Measurements from ENCODE around the gene BIN2.

- TF ChIP-seq HDAC6 (IDR thresholded peaks at IDR 0.05; ENCODE audit: unreplicated experiment): no peak
- TF ChIP-seq, protein P1, sequence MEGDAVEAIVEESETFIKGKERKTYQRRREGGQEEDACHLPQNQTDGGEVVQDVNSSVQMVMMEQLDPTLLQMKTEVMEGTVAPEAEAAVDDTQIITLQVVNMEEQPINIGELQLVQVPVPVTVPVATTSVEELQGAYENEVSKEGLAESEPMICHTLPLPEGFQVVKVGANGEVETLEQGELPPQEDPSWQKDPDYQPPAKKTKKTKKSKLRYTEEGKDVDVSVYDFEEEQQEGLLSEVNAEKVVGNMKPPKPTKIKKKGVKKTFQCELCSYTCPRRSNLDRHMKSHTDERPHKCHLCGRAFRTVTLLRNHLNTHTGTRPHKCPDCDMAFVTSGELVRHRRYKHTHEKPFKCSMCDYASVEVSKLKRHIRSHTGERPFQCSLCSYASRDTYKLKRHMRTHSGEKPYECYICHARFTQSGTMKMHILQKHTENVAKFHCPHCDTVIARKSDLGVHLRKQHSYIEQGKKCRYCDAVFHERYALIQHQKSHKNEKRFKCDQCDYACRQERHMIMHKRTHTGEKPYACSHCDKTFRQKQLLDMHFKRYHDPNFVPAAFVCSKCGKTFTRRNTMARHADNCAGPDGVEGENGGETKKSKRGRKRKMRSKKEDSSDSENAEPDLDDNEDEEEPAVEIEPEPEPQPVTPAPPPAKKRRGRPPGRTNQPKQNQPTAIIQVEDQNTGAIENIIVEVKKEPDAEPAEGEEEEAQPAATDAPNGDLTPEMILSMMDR (IDR thresholded peaks at IDR 0.05 in 2 of 3, conservative IDR thresholded peaks at IDR 0.05 in 1 of 3; ENCODE audit: control insufficient read depth in 2 of 3, extremely low read depth in 1 of 3, insufficient read depth in 1 of 3, low read depth in 3 of 3, low read length in 3 of 3): no peak
- TF ChIP-seq JUNB (IDR thresholded peaks at IDR 0.05): no peak
- TF ChIP-seq, protein P2, sequence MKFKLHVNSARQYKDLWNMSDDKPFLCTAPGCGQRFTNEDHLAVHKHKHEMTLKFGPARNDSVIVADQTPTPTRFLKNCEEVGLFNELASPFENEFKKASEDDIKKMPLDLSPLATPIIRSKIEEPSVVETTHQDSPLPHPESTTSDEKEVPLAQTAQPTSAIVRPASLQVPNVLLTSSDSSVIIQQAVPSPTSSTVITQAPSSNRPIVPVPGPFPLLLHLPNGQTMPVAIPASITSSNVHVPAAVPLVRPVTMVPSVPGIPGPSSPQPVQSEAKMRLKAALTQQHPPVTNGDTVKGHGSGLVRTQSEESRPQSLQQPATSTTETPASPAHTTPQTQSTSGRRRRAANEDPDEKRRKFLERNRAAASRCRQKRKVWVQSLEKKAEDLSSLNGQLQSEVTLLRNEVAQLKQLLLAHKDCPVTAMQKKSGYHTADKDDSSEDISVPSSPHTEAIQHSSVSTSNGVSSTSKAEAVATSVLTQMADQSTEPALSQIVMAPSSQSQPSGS (IDR thresholded peaks at IDR 0.05; ENCODE audit: low read length): no peak
- TF ChIP-seq SIN3A (IDR thresholded peaks at IDR 0.05; ENCODE audit: low read depth, low read length): no peak
- no peak for TF ChIP-seq RBBP5 (conservative IDR thresholded peaks at IDR 0.05)
- no peak for TF ChIP-seq RFX5 (IDR thresholded peaks at IDR 0.05; ENCODE audit: low read depth, low read length)
- TF ChIP-seq ZNF384 (IDR thresholded peaks at IDR 0.05; ENCODE audit: borderline replicate concordance, low read depth, low read length): no peak
- no peak for TF ChIP-seq POLR2A (IDR thresholded peaks at IDR 0.05; ENCODE audit: low read depth, low read length)
Measured at GRCh38 chr12:51358496-51358895, 34.5 kb upstream of the BIN2 start.
